ENCODE results near the gene MAP3K14. TPM values are rescaled to one million over a fixed set of nuclear protein-coding genes. Genes with fewer than 3 reads are reported as not detected.

MAP3K14 gene
- total RNA-seq, 1 donor from 2014 or later, result 0.34 TPM

DNA sequence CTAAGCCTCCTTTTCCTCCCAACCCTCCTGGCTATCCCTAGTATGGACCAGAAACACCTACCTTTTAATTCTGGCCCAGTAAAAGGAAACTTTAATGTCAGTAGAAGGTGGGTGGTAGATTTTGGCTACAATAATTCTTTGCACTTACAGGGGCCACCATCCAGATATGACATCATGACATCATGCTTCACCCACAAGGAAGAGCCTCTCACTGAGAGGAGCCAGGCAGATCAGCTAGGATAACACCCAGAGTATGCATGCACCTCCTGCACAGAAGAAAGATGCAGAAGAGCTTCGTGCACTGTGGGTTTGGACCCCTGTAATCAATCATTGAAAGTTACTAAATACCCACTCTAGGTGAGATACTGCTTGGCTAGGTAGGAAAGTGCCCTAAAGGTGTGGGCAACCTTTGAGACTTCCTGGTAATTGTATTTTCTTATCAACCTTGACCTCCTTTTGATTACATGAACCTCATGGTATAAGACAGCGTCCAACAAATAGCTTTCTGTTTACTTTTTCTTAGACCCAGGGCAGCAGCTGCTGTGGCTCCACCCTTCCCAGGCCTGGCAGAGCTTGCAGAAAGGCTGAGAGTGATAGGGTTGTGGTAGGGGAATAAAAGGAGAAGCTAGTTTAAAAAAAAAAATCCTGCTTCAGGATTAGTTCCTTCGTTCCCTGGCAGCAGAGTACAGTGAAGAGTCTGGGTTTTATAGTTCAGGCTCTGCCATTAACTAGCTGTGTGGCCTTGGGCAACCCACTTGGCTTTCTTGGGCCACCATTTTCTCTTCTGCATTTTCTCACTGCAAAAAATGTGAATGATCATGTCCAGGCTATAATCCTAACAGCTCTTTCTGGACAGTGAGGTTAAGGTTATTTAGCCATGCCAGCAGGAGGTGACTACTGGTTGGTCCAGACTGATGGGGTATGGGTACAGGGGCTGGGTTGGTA is 6.2 kb downstream of the MAP3K14 start:
- Histone ChIP-seq H3K36me3 (no peaks in the 10 kb centered on the region), H3F3A (ENCODE audit: low read depth) (peaks cover 2% of the 10 kb centered on the region), H4K20me1 (ENCODE audit: low read depth) (peaks cover 70% of the 10 kb centered on the region), H3K27ac (no peak overlapping the region), H2AFZ (replicated peaks) (no peak overlapping the region), H3K4me3 (no peak overlapping the region), H3K4me2 (no peak overlapping the region), H3K4me1 (peaks cover 11% of the 10 kb centered on the region), H3K9me3 (ENCODE audit: low read depth) (no peaks in the 10 kb centered on the region), H3K79me2 (ENCODE audit: low read depth) (peaks cover 65% of the 10 kb centered on the region), H3K27me3 (no peaks in the 10 kb centered on the region), H3K9ac (no peak overlapping the region)
- H3K4me3 Mint-ChIP-seq, result peak overlapping the region; percentile 15
- H3K9me3 Mint-ChIP-seq, result no peaks in the 10 kb centered on the region
- peaks cover 35% of the 10 kb centered on the region for H3K4me1 Mint-ChIP-seq
- H3K36me3 Mint-ChIP-seq, result peaks cover 21% of the 10 kb centered on the region
- no peak for TF ChIP-seq EZH2 (IDR thresholded peaks at IDR 0.05)
- TF ChIP-seq, protein P1, sequence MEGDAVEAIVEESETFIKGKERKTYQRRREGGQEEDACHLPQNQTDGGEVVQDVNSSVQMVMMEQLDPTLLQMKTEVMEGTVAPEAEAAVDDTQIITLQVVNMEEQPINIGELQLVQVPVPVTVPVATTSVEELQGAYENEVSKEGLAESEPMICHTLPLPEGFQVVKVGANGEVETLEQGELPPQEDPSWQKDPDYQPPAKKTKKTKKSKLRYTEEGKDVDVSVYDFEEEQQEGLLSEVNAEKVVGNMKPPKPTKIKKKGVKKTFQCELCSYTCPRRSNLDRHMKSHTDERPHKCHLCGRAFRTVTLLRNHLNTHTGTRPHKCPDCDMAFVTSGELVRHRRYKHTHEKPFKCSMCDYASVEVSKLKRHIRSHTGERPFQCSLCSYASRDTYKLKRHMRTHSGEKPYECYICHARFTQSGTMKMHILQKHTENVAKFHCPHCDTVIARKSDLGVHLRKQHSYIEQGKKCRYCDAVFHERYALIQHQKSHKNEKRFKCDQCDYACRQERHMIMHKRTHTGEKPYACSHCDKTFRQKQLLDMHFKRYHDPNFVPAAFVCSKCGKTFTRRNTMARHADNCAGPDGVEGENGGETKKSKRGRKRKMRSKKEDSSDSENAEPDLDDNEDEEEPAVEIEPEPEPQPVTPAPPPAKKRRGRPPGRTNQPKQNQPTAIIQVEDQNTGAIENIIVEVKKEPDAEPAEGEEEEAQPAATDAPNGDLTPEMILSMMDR (IDR thresholded peaks at IDR 0.05), result no peak
- no peak for TF ChIP-seq EZH2phosphoT487 (IDR thresholded peaks at IDR 0.05)
- peak overlapping the region; percentile 50 for H3K27ac Mint-ChIP-seq
- no peaks in the 10 kb centered on the region for H3K27me3 Mint-ChIP-seq (ENCODE audit: insufficient read depth, low read depth)
- no peak for DNase-seq (ENCODE audit: low spot score)

DNA sequence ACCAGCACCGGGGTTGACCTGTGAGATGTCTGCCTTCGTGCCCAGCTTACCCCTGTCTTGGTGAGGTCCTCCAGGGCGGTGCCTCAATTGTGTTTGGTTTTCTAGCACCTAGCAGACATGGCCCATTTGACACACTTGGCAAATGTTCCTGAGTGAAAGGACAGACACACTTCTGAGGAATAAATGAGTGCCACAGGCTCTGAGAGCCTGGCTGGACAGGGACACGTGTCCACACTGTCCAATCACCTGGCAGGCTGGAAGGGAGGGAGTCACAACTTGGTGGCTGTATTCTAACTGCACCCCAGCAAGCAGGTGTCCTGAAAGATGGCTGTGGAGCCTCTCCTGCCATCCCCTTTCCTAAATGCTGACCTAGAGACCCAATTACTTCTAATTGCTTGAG is 7.4 kb downstream of the MAP3K14 start:
- Histone ChIP-seq H3K9me3 (ENCODE audit: low read depth) (no peaks in the 10 kb centered on the region), H3K36me3 (no peaks in the 10 kb centered on the region), H3F3A (ENCODE audit: low read depth) (no peaks in the 10 kb centered on the region), H4K20me1 (ENCODE audit: low read depth) (peaks cover 57% of the 10 kb centered on the region), H3K27me3 (no peaks in the 10 kb centered on the region), H3K9ac (no peak overlapping the region), H3K4me3 (no peak overlapping the region), H3K4me2 (no peak overlapping the region), H3K4me1 (peaks cover 7% of the 10 kb centered on the region), H3K27ac (no peak overlapping the region), H2AFZ (replicated peaks) (no peak overlapping the region), H3K79me2 (ENCODE audit: low read depth) (peaks cover 55% of the 10 kb centered on the region)
- Mint-ChIP-seq H3K36me3 (peaks cover 24% of the 10 kb centered on the region), H3K9me3 (no peaks in the 10 kb centered on the region), H3K4me1 (peaks cover 24% of the 10 kb centered on the region), H3K4me3 (no peak overlapping the region), H3K27me3 (ENCODE audit: insufficient read depth, low read depth) (no peaks in the 10 kb centered on the region), H3K27ac (no peak overlapping the region)
- DNase-seq (ENCODE audit: low spot score), result no peak
- TF ChIP-seq EZH2phosphoT487 (IDR thresholded peaks at IDR 0.05) (no peak), EZH2 (IDR thresholded peaks at IDR 0.05) (no peak)

DNA sequence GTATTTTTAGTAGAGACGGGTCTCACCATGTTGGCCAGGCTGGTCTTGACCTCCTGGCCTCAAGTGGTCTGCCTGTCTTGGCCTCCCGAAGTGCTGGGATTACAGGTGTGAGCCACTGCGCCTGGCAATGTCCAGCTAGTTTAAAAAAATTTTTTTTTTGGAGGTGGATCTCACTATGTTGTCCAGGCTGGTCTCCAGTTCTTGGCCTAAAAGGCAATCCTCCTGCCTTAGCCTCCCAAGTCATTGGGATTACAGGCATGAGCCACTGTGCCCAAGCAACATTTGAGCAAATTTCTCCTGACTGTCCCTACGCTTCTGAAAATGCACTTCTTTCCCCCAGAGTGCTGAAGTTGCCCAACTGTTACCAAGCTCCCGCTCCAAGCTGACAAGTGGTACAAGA is 8.0 kb downstream of the MAP3K14 start:
- Histone ChIP-seq H3K27ac (no peak overlapping the region), H2AFZ (replicated peaks) (no peak overlapping the region), H3K79me2 (ENCODE audit: low read depth) (peaks cover 54% of the 10 kb centered on the region), H3K9me3 (ENCODE audit: low read depth) (no peaks in the 10 kb centered on the region), H3K9ac (no peak overlapping the region), H3K36me3 (no peaks in the 10 kb centered on the region), H3K27me3 (no peaks in the 10 kb centered on the region), H3K4me3 (no peak overlapping the region), H3F3A (ENCODE audit: low read depth) (no peaks in the 10 kb centered on the region), H3K4me1 (peaks cover 7% of the 10 kb centered on the region), H4K20me1 (ENCODE audit: low read depth) (peaks cover 52% of the 10 kb centered on the region), H3K4me2 (no peak overlapping the region)
- Mint-ChIP-seq H3K36me3 (peaks cover 26% of the 10 kb centered on the region), H3K27me3 (ENCODE audit: insufficient read depth, low read depth) (no peaks in the 10 kb centered on the region), H3K9me3 (no peaks in the 10 kb centered on the region), H3K4me3 (no peak overlapping the region), H3K27ac (no peak overlapping the region), H3K4me1 (peaks cover 18% of the 10 kb centered on the region)
- no peak for DNase-seq (ENCODE audit: low spot score)
- no peak for TF ChIP-seq EZH2phosphoT487 (IDR thresholded peaks at IDR 0.05)
- TF ChIP-seq, protein P1 (IDR thresholded peaks at IDR 0.05), result no peak
- TF ChIP-seq EZH2 (IDR thresholded peaks at IDR 0.05), result no peak

DNA sequence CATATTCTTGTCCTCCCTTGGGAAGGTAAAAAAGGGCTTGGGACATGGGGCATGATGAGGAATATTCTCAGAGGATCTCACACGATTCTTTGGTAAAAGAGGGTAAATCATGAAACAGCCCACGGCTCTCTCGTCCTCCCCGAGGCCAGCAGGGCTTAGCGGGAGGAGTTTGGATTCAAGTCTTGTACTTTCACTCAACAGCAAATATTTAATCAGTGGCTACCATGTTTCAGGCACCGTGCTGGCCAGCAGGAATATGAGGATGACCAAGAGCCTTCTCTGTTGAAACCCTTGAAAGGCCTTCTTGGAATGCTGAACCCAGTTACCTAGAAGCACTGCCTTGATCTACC is 8.8 kb downstream of the MAP3K14 start:
- Histone ChIP-seq H3K27ac (no peak overlapping the region), H3F3A (ENCODE audit: low read depth) (no peaks in the 10 kb centered on the region), H2AFZ (replicated peaks) (no peak overlapping the region), H3K27me3 (no peaks in the 10 kb centered on the region), H3K4me2 (no peak overlapping the region), H3K9ac (no peak overlapping the region), H3K79me2 (ENCODE audit: low read depth) (peaks cover 46% of the 10 kb centered on the region), H3K4me3 (no peak overlapping the region), H3K36me3 (no peaks in the 10 kb centered on the region), H4K20me1 (ENCODE audit: low read depth) (peaks cover 43% of the 10 kb centered on the region), H3K9me3 (ENCODE audit: low read depth) (no peaks in the 10 kb centered on the region), H3K4me1 (peaks cover 7% of the 10 kb centered on the region)
- Mint-ChIP-seq H3K4me1 (peaks cover 12% of the 10 kb centered on the region), H3K27me3 (ENCODE audit: insufficient read depth, low read depth) (no peaks in the 10 kb centered on the region), H3K36me3 (peaks cover 26% of the 10 kb centered on the region), H3K4me3 (no peak overlapping the region), H3K9me3 (no peaks in the 10 kb centered on the region), H3K27ac (no peak overlapping the region)
- DNase-seq (ENCODE audit: low spot score), result no peak
- TF ChIP-seq EZH2phosphoT487 (IDR thresholded peaks at IDR 0.05) (no peak), EZH2 (IDR thresholded peaks at IDR 0.05) (no peak)
- TF ChIP-seq, protein P1 (IDR thresholded peaks at IDR 0.05), result no peak

Measured in neural progenitor cell (in vitro differentiated cells).